Stimulated activated CD8-positive, alpha-beta memory T cell treated with anti-CD3 and anti-CD28 coated beads, Interleukin-15, amount 100 ng/mL, for 48 hours (primary cell): ENCODE measurements around the gene ACOX3.

ENCODE experiments used
- DNase-seq, 2 donors: peaks; one replicate each; pipeline ENCODE4 v3.0.0-alpha.2; 2020; ENCODE audit warnings: low read depth in 2 of 2

The ACOX3 gene

GRCh38 chr4:8336412-8337075 is 104.0 kb downstream of the ACOX3 start:
- DNase-seq = no peak

- no peak for DNase-seq
Observed at GRCh38 chr4:8335848-8336247, 104.7 kb downstream of the ACOX3 start.

GRCh38 chr4:8334786-8335460 is 105.6 kb downstream of the ACOX3 start:
- DNase-seq = no peak

GRCh38 chr4:8333726-8334460 is 106.6 kb downstream of the ACOX3 start:
- DNase-seq = no peak

GRCh38 chr4:8332891-8333331 is 107.6 kb downstream of the ACOX3 start:
- no peak for DNase-seq

GRCh38 chr4:8332038-8332857 is 108.3 kb downstream of the ACOX3 start:
- no peak for DNase-seq

GRCh38 chr4:8331575-8331955 is 109.0 kb downstream of the ACOX3 start:
- no peak for DNase-seq

GRCh38 chr4:8330821-8331574 is 109.5 kb downstream of the ACOX3 start:
- no peak for DNase-seq

- DNase-seq = no peak
Observed at GRCh38 chr4:8329859-8330761, 110.4 kb downstream of the ACOX3 start.

- no peak for DNase-seq
Observed at GRCh38 chr4:8329560-8329858, 111.0 kb downstream of the ACOX3 start.

GRCh38 chr4:8328866-8329559 is 111.5 kb downstream of the ACOX3 start:
- no peak for DNase-seq

- DNase-seq = no peak
Observed at GRCh38 chr4:8328456-8328855, 112.1 kb downstream of the ACOX3 start.

- DNase-seq = no peak
Observed at GRCh38 chr4:8326206-8326605, 114.3 kb downstream of the ACOX3 start.

GRCh38 chr4:8325291-8325973 is 115.1 kb downstream of the ACOX3 start:
- DNase-seq = no peak

GRCh38 chr4:8324640-8325239 is 115.8 kb downstream of the ACOX3 start:
- no peak for DNase-seq

- no peak for DNase-seq
Observed at GRCh38 chr4:8323947-8324555, 116.5 kb downstream of the ACOX3 start.

- DNase-seq = no peak
Observed at GRCh38 chr4:8322794-8323704, 117.5 kb downstream of the ACOX3 start.
